K562 (cell line): Measurements from ENCODE around the gene NOP14. TPM values are rescaled to one million over a fixed set of nuclear protein-coding genes. Genes with fewer than 3 reads are reported as not detected.

Experiments used
- CXXC5 ChIP-seq: fragments of 250-450 bp; sonication (Bioruptor Pico); IDR thresholded peaks from 2 replicates; pipeline ENCODE4 v1.8.0; 2022; ENCODE audit warnings: inconsistent platforms, mild to moderate bottlenecking, moderate library complexity
- ELF4 ChIP-seq: fragments of 450-650 bp; formaldehyde crosslinking; IDR thresholded peaks from 2 replicates; pipeline ENCODE4 v1.4.0; 2022; ENCODE audit warnings: missing genetic modification characterization
- FOXJ3 ChIP-seq: sonication (generic); formaldehyde crosslinking; IDR thresholded peaks from 2 replicates; pipeline ENCODE4 v1.4.0; 2020; ENCODE audit warnings: mild to moderate bottlenecking, missing genetic modification reagents
- HSF4 ChIP-seq: fragments of 250-450 bp; sonication (Bioruptor Pico); IDR thresholded peaks from 2 replicates; pipeline ENCODE4 v2.1.2; 2022; ENCODE audit warnings: mild to moderate bottlenecking, moderate library complexity, borderline replicate concordance
- KLF1 ChIP-seq: fragments of 450-650 bp; IDR thresholded peaks from 2 replicates; pipeline ENCODE4 v1.6.1; 2016; ENCODE audit warnings: missing genetic modification characterization, missing compliant biosample characterization
- KLF16 ChIP-seq: IDR thresholded peaks from 2 replicates; pipeline ENCODE4 v1.6.1; 2016; ENCODE audit warnings: antibody characterized with exemption
- NCOA1 ChIP-seq: fragments of 450-650 bp; IDR thresholded peaks from 2 replicates; pipeline ENCODE4 v1.6.1; 2016; ENCODE audit warnings: low read depth
- NCOR1 ChIP-seq: fragments of 450-650 bp; IDR thresholded peaks from 2 replicates; pipeline ENCODE4 v1.6.1; 2016; ENCODE audit warnings: mild to moderate bottlenecking, moderate library complexity
- RBM17 ChIP-seq: fragments of 200-400 bp; formaldehyde crosslinking; IDR thresholded peaks from 2 replicates; pipeline ENCODE4 v1.6.1; 2017; ENCODE audit warnings: low read depth, mild to moderate bottlenecking, low read length, borderline replicate concordance
- RBM22 ChIP-seq: fragments of 200-400 bp; formaldehyde crosslinking; IDR thresholded peaks from 2 replicates; pipeline ENCODE4 v1.6.1; 2018; ENCODE audit warnings: low read length, low read depth; ENCODE audit not compliant: poor library complexity, severe bottlenecking
- SMARCA5 ChIP-seq: fragments of 450-650 bp; IDR thresholded peaks from 2 replicates; pipeline ENCODE4 v1.6.1; 2016
- SPI1 ChIP-seq: IDR thresholded peaks from 2 replicates; pipeline ENCODE4 v1.6.1; 2011; ENCODE audit warnings: low read depth, low read length, control low read depth, borderline replicate concordance
- SREBF2 ChIP-seq: sonication (generic); formaldehyde crosslinking; IDR thresholded peaks from 2 replicates; pipeline ENCODE4 v1.4.0; 2020; ENCODE audit warnings: mild to moderate bottlenecking, missing genetic modification reagents
- STAT5A ChIP-seq: IDR thresholded peaks from 2 replicates; pipeline ENCODE4 v1.6.1; 2012; ENCODE audit warnings: low read length, inconsistent platforms, borderline replicate concordance
- TEAD1 ChIP-seq, 2 experiments: fragments of 450-650 bp in 1 of 2; sonication (generic) in 1 of 2; formaldehyde crosslinking; IDR thresholded peaks; 2 replicates each; pipeline versions ENCODE4 v1.4.0 to v1.8.0; 2020 to 2022; ENCODE audit warnings: mild to moderate bottlenecking in 2 of 2, missing genetic modification reagents in 1 of 2
- ZC3H11A ChIP-seq: IDR thresholded peaks from 2 replicates; pipeline ENCODE4 v1.6.1; 2012; ENCODE audit warnings: low read depth, low read length, improper control_type of control experiment
- ZFP1 ChIP-seq: fragments of 450-650 bp; formaldehyde crosslinking; IDR thresholded peaks from 2 replicates; pipeline ENCODE4 v1.4.0; 2020; ENCODE audit warnings: mild to moderate bottlenecking, mixed read lengths
- ZNF347 ChIP-seq: fragments of 450-650 bp; formaldehyde crosslinking; IDR thresholded peaks from 2 replicates; pipeline ENCODE4 v1.4.0; 2020; ENCODE audit warnings: low read depth, mild to moderate bottlenecking, moderate library complexity
- ZNF431 ChIP-seq: sonication (generic); formaldehyde crosslinking; IDR thresholded peaks from 2 replicates; pipeline ENCODE4 v1.8.0; 2022; ENCODE audit warnings: mild to moderate bottlenecking, missing genetic modification reagents
- ZNF551 ChIP-seq: fragments of 250-450 bp; sonication (Bioruptor Pico); IDR thresholded peaks from 2 replicates; pipeline ENCODE4 v1.5.0; 2021; ENCODE audit warnings: mild to moderate bottlenecking, moderate library complexity
- polyA plus RNA-seq, 8 experiments: library from polyadenylated mRNA; depleted of rRNA in 4 of 8; stranded (reverse) in 5 of 8; unstranded in 3 of 8; fragments of >200 nt; fragmentation: Nextera tagmentation in 2 of 8; fragmentation: Illumina TruSeq in 1 of 8; extraction: Ambion mirVana in 2 of 8; extraction: Trizol in 1 of 8; gene quantifications; 2 replicates each; pipeline versions ENCODE4 v1.2.1 to v1.2.3, GENCODE V29; 2011 to 2014; ENCODE audit warnings: inconsistent platforms in 1 of 8, missing spikeins in 1 of 8
- total RNA-seq, 7 experiments: library from RNA; depleted of rRNA in 6 of 7; stranded (reverse); fragments of >200 nt in 6 of 7; fragmentation: Illumina TruSeq in 2 of 7; extraction: Trizol in 2 of 7; gene quantifications; 2 replicates each; pipeline versions ENCODE4 v1.2.1 to v1.2.3, GENCODE V29; 2011 to 2021; ENCODE audit warnings: low replicate concordance in 1 of 7
- TF ChIP-seq, protein P1 (sequence below), 2 experiments: fragments of 450-650 bp; IDR thresholded peaks; 2 replicates each; pipeline ENCODE4 v1.6.1; 2016; ENCODE audit warnings: mild to moderate bottlenecking in 2 of 2, borderline replicate concordance in 1 of 2, low read depth in 1 of 2, moderate library complexity in 1 of 2
- TF ChIP-seq, protein P2 (sequence below): fragments of 250-450 bp; sonication (Bioruptor Pico); IDR thresholded peaks from 2 replicates; pipeline ENCODE4 v1.9.0; 2021; ENCODE audit warnings: mild to moderate bottlenecking

The NOP14 gene
- total and polyA plus RNA-seq, 9 of the 15 experiments (the other 6 are each of a cell fraction or from before 2014, with no cell fraction given): 12.7 to 76.0 (median 50.9) TPM

DNA sequence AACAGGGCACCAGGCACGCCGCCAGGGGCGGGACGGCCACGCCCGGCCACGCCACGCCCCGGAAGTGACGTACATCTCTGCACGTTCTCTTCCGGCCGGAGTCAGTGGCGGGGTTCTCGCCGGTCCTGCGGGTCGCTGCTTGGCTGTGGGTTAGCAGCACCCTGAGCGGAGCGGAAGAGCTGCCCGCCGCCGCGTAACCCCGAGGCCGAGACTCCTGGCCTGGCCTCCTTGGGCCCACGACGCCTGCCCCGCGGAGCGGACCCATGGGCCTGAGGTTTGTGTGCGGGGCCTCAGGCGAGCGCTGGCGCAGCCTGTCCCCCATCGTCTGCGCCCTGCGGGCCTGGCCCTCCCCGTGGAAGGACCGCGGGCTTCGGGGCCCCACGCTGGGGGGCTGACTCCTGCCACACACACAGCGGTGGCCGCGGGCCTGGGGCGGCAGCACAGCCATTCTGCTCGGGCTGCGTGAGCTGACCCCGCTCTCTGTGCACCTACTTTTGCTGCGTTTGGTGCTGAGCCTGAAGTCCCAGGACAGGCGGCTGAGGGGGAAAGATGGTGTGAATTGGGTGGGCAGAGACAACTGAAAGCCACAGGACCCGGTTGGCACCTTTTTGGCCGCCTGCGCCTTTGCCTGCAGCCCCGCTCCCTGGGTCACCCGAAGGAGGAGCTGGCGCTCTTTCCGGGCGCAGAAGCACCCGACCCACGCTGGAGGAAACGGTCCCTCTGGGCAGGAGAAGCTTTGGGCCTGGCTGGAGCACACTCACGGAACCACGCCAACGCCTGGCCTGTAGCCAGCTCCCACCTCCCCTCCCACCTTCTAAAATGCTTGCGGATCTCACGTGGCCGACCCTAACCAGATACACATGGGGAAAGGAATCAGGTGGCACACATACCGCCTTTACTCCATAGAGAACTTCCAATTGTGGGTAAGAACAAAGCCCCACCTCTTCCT lies 28.1 kb downstream of the NOP14 start (continued):
- TF ChIP-seq, protein P1, sequence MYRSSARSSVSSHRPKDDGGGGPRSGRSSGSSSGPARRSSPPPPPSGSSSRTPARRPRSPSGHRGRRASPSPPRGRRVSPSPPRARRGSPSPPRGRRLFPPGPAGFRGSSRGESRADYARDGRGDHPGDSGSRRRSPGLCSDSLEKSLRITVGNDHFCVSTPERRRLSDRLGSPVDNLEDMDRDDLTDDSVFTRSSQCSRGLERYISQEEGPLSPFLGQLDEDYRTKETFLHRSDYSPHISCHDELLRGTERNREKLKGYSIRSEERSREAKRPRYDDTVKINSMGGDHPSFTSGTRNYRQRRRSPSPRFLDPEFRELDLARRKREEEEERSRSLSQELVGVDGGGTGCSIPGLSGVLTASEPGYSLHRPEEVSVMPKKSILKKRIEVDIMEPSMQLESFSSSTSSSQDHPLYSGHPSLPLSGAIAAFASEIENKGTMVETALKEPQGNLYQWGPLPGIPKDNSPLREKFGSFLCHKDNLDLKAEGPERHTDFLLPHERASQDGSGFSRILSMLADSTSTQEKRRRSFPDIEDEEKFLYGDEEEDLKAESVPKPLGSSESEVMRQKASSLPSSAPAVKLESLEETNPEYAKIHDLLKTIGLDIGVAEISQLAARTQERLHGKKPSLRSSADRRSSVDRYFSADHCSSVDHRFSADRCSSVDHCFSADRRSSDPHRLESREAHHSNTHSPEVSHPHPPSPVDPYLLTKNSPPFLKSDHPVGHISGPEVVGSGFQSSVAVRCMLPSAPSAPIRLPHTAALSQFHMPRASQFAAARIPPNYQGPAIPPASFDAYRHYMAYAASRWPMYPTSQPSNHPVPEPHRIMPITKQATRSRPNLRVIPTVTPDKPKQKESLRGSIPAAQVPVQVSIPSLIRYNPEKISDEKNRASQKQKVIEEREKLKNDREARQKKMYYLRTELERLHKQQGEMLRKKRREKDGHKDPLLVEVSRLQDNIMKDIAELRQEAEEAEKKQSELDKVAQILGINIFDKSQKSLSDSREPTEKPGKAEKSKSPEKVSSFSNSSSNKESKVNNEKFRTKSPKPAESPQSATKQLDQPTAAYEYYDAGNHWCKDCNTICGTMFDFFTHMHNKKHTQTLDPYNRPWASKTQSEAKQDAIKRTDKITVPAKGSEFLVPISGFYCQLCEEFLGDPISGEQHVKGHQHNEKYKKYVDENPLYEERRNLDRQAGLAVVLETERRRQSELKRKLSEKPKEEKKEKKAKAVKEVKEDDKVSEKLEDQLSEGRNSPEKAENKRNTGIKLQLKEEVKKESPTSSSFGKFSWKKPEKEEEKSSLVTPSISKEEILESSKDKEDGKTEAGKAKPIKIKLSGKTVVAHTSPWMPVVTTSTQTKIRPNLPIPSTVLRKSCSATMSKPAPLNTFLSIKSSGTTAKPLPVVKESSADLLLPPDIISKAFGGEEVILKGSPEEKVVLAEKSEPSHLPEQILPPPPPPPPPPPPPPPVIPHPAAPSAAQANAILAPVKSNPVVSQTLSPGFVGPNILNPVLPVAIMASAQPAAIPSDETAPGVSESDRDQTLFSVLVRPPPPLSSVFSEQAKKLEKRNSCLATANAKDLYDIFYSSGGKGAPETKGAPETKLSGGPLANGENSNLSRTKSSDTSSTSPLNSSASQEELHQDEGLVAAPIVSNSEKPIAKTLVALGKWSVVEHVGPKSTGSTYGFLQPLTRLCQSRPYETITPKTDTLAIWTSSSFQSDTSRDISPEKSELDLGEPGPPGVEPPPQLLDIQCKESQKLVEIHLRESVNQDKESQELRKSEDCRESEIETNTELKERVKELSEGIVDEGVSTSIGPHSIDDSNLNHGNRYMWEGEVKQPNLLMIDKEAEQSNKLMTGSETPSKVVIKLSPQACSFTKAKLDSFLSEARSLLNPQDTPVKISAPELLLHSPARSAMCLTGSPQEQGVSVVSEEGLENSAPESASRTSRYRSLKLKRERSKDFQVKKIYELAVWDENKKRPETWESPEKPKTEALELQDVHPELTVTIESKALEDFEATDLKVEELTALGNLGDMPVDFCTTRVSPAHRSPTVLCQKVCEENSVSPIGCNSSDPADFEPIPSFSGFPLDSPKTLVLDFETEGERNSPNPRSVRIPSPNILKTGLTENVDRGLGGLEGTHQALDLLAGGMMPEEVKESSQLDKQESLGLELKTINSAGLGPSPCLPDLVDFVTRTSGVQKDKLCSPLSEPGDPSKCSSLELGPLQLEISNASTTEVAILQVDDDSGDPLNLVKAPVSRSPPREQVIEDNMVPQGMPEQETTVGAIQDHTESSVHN (IDR thresholded peaks at IDR 0.05; ENCODE audit: borderline replicate concordance in 1 of 2, low read depth in 1 of 2): no peak
- TF ChIP-seq RBM17 (no peak), NCOR1 (no peak), ZNF551 (no peak), CXXC5 (peak; percentile 79), KLF16 (no peak), RBM22 (peak; percentile 63), ELF4 (0 out of 2 replicates have a peak, but pooled peaks have one; percentile 8), FOXJ3 (no peak), ZNF347 (CRISPR knock-in tag) (no peak), ZC3H11A (no peak), STAT5A (no peak), SPI1 (peak; percentile 18; the same call in 1 of the 2 replicates), ZNF431 (CRISPR knock-in tag) (no peak), SREBF2 (CRISPR knock-in tag) (no peak), TEAD1 (CRISPR knock-in tag; IDR thresholded peaks at IDR 0.05) (no peak), NCOA1 (no peak), SMARCA5 (no peak), ZFP1 (CRISPR knock-in tag) (no peak), KLF1 (tag) (peak; percentile 87), HSF4 (no peak)
- TF ChIP-seq, protein P2, sequence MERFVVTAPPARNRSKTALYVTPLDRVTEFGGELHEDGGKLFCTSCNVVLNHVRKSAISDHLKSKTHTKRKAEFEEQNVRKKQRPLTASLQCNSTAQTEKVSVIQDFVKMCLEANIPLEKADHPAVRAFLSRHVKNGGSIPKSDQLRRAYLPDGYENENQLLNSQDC (CRISPR knock-in tag): no peak
